ENCODE data around the gene PCBP2.

Gene PCBP2

GRCh38 chr12:53513712-53514410 is 62.0 kb downstream of the PCBP2 start:
- no peak for DNase-seq

GRCh38 chr12:53514628-53515290 is 62.9 kb downstream of the PCBP2 start:
- no peak for DNase-seq

- no peak for DNase-seq
Observed at GRCh38 chr12:53515291-53515680, 63.4 kb downstream of the PCBP2 start.

GRCh38 chr12:53516758-53517455 is 65.0 kb downstream of the PCBP2 start:
- DNase-seq: no peak

GRCh38 chr12:53518381-53518780 is 66.5 kb downstream of the PCBP2 start:
- no peak for DNase-seq

DNA sequence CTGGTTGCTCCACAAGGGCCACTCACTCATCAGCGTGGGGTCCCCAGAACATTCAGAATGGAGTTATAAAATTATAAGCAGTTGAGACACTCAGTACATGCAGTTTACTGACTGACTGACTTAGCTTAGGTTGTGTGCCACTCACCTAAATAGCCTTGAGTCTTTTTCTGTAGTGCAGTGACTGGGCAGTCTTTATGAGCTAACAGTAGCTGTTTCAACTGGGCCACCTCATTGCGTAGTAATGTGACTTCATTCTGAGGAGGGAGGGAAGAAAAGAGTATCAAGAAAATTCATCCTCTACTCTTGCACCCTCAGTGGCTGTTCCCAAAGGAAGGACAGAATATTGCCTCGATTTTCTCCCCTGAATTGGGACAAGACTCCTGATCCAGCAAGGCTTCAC is 71.2 kb downstream of the PCBP2 start:
- DNase-seq: no peak

- no peak for DNase-seq
Observed at GRCh38 chr12:53524476-53524875, 72.6 kb downstream of the PCBP2 start.

DNA sequence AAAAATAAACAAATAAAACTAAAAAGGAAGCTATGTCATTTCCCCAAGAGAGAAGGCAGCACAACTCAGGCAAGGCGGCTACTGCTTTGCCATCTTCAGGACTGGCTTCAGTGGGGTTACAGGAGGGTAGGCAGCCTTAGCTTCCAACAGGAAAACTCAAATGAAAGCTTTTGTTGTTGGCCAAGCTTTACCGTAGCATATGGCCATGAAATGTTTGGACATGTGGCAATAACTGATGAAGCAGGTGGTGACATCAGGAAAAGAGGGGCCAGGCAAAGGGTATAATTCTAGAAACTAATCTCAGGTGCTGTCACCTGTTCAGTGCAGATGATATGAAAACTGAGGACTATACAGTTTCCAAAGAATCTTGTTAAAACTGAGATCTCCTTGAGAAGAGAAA is 78.2 kb downstream of the PCBP2 start:
- no peak for DNase-seq

Data from stimulated activated CD8-positive, alpha-beta memory T cell treated with anti-CD3 and anti-CD28 coated beads, Interleukin-4, amount 100 ng/mL, for 48 hours (primary cell).